Brain microvascular endothelial cell (primary cell): ENCODE measurements around the gene PPIL6.

Experiments used
- DNase-seq: peaks from one replicate; pipeline ENCODE4 v3.0.0-alpha.2; 2020
- H3K27ac ChIP-seq: fragments of 250-450 bp; sonication (Bioruptor Pico); 2 replicates; pipeline ENCODE4 v1.5.1; 2020; ENCODE audit warnings: mild to moderate bottlenecking, moderate library complexity
- H3K27me3 ChIP-seq: fragments of 250-450 bp; sonication (Bioruptor Pico); replicated peaks from 2 replicates; pipeline ENCODE4 v1.5.1; 2020; ENCODE audit warnings: mild to moderate bottlenecking
- H3K36me3 ChIP-seq: fragments of 250-450 bp; sonication (Bioruptor Pico); replicated peaks from 2 replicates; pipeline ENCODE4 v1.5.1; 2020; ENCODE audit warnings: mild to moderate bottlenecking
- H3K4me3 ChIP-seq: 2 replicates; pipeline ENCODE4 v1.5.1; 2011; ENCODE audit warnings: low read depth, mild to moderate bottlenecking, control low read depth, low read length, moderate library complexity
- CTCF ChIP-seq: IDR thresholded peaks from 2 replicates; pipeline ENCODE4 v1.5.1; 2011; ENCODE audit warnings: low read depth, mild to moderate bottlenecking, moderate library complexity, low read length, control low read depth, inconsistent platforms; ENCODE audit errors: missing control alignments
- in situ Hi-C: cut with HindIII; loops from 2 replicates; pipeline ENCODE4 v1.10.0; 2017; ENCODE audit warnings: low sequenced_read_pairs, low pct_ligation_motif_present

Gene PPIL6

GRCh38 chr6:109363753-109364152 is 76.7 kb downstream of the PPIL6 start:
- Histone ChIP-seq H3K27ac (no peak overlapping the region), H3K27me3 (no peaks in the 10 kb centered on the region), H3K36me3 (peaks cover 39% of the 10 kb centered on the region), H3K4me3 (no peak overlapping the region)
- TF ChIP-seq CTCF: no peak
- DNase-seq: no peak
- in situ Hi-C loops: no loop called here

GRCh38 chr6:109362102-109362884 is 78.1 kb downstream of the PPIL6 start:
- Histone ChIP-seq H3K36me3 (peaks cover 26% of the 10 kb centered on the region), H3K27ac (no peak overlapping the region), H3K27me3 (no peaks in the 10 kb centered on the region), H3K4me3 (no peak overlapping the region)
- no peak for TF ChIP-seq CTCF
- in situ Hi-C loops: no loop called here
- no peak for DNase-seq

GRCh38 chr6:109360791-109361190 is 79.6 kb downstream of the PPIL6 start:
- H3K36me3 ChIP-seq: peaks cover 28% of the 10 kb centered on the region
- H3K4me3 ChIP-seq: no peak overlapping the region
- TF ChIP-seq CTCF: no peak
- DNase-seq: no peak
- H3K27me3 ChIP-seq: no peaks in the 10 kb centered on the region
- in situ Hi-C loops: no loop called here
- no peak overlapping the region for H3K27ac ChIP-seq

- Histone ChIP-seq H3K27ac (no peak overlapping the region), H3K36me3 (peaks cover 28% of the 10 kb centered on the region), H3K4me3 (no peak overlapping the region), H3K27me3 (no peaks in the 10 kb centered on the region)
- no peak for DNase-seq
- TF ChIP-seq CTCF: no peak
- in situ Hi-C loops: no loop called here
These were observed 80.1 kb downstream of the PPIL6 start for GRCh38 chr6:109360281-109360680.

GRCh38 chr6:109359248-109359647 is 81.2 kb downstream of the PPIL6 start:
- DNase-seq: no peak
- Histone ChIP-seq H3K36me3 (peaks cover 28% of the 10 kb centered on the region), H3K27ac (no peak overlapping the region), H3K27me3 (no peaks in the 10 kb centered on the region), H3K4me3 (no peak overlapping the region)
- in situ Hi-C loops: no loop called here
- no peak for TF ChIP-seq CTCF

- Histone ChIP-seq H3K27ac (no peak overlapping the region), H3K27me3 (no peaks in the 10 kb centered on the region), H3K4me3 (no peak overlapping the region), H3K36me3 (peaks cover 22% of the 10 kb centered on the region)
- DNase-seq: no peak
- TF ChIP-seq CTCF: no peak
- in situ Hi-C loops: no loop called here
These were observed 82.2 kb downstream of the PPIL6 start for GRCh38 chr6:109358204-109358603.
